Erythroblast (primary cell): Measurements from ENCODE around the gene HDAC4.

Experiments
- GATA1 ChIP-seq: IDR thresholded peaks from 2 replicates; pipeline ENCODE4 v1.6.1; 2011; ENCODE audit warnings: low read depth, mild to moderate bottlenecking, control low read depth, low read length, moderate library complexity
- POLR2A ChIP-seq: IDR thresholded peaks from 2 replicates; pipeline ENCODE4 v1.6.1; 2011; ENCODE audit warnings: mild to moderate bottlenecking, low read length

DNA sequence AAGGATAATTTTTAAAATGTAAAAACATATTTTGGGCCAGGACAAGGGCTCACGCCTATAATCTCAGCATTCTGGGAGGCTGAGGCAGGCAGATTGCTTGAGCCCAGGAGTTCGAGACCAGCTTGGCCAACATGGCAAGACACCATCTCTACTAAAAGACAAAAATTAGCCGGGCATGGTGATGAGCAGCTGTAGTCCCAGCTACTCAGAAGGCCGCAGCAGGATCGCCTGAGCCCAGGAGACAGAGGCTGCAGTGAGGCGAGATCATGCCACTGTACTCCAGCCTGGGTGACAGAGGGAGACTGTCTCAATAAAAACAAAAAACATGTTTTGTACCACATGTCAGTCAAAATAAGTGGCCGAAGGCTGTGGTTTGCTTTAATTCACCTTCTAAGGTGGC, 122.5 kb downstream of the HDAC4 start:
- TF ChIP-seq POLR2A (no peak), GATA1 (no peak)
